Loucy (cell line): ENCODE measurements around the gene ZNF326.

Source experiments
- CTCF ChIP-seq: fragments of 200-600 bp; sonication (generic); conservative IDR thresholded peaks from 2 replicates; pipeline ENCODE4 v1.5.1; 2014; ENCODE audit warnings: mild to moderate bottlenecking, antibody characterized with exemption, low read length
- EZH2phosphoT487 ChIP-seq: fragments of 200-600 bp; IDR thresholded peaks from 2 replicates; pipeline ENCODE4 v1.6.1; 2018; ENCODE audit warnings: antibody characterized with exemption, mild to moderate bottlenecking, moderate library complexity, borderline replicate concordance

GRCh38 chr1:89989799-89990198, 5.1 kb upstream of the ZNF326 start:
- TF ChIP-seq EZH2phosphoT487 (no peak), CTCF (no peak)
